ENCODE results near the gene PYGO1. TPM values are rescaled to one million over a fixed set of nuclear protein-coding genes. Genes with fewer than 3 reads are reported as not detected.
A peak's percentile ranks its signal among the peaks of the same experiment; 100 is the strongest.

PYGO1 gene
- total RNA-seq, 2 donors from 2014 or later, result 2.0 to 2.5 TPM

DNA sequence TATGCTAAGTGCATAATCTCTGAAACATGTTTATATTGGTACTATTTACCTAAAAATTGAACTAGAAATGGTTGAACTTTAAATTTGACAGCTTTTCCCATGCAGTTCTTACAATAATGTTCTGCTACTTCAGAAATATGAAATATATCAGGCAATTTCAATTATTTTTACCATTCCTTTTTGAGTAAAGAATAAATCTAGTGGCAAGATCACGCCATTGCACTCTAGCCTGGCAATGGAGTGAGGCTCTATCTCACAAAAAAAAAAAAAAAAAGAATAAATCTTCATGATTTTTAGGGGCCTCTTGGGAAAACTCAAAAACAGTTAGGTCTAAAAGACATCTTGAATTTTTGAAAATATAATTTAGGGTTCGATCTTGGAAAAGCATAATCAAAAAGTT lies 69.5 kb downstream of the PYGO1 start:
- 81% methylated on average over 2 of the region's 2 CpGs; no CpG with 5 or more reads in 1 of the 2 experiments for WGBS, 2 experiments (ENCODE audit: insufficient coverage in 1 of 2, insufficient read length in 1 of 2)
- H3K9ac ChIP-seq (ENCODE audit: extremely low read depth, low read length, poor library complexity, severe bottlenecking), result no peak overlapping the region
- Mint-ChIP-seq H3K36me3 (ENCODE audit: low read depth) (no peaks in the 10 kb centered on the region), H3K4me1 (no peaks in the 10 kb centered on the region), H3K9me3 (peaks cover 3% of the 10 kb centered on the region), H3K27ac (no peak overlapping the region), H3K4me3 (no peak overlapping the region), H3K27me3 (ENCODE audit: insufficient read depth) (peaks cover 14% of the 10 kb centered on the region)
- H3K9me3 ChIP-seq (ENCODE audit: control insufficient read depth, low read length), result no peaks in the 10 kb centered on the region
- no peak overlapping the region for H3K4me3 ChIP-seq (ENCODE audit: low read length)
- H3K27ac ChIP-seq (ENCODE audit: low read depth, low read length), result no peak overlapping the region
- TF ChIP-seq CTCF (conservative IDR thresholded peaks at IDR 0.05), result peak; percentile 69
- DNase-seq, result no peak
- H3K27me3 ChIP-seq (ENCODE audit: control insufficient read depth, insufficient read depth, low read length, poor library complexity, severe bottlenecking), result no peaks in the 10 kb centered on the region
- no peaks in the 10 kb centered on the region for H3K36me3 ChIP-seq (ENCODE audit: control insufficient read depth, insufficient read depth, low read length)
- H3K4me1 ChIP-seq (ENCODE audit: control insufficient read depth, insufficient read depth, low read length), result no peaks in the 10 kb centered on the region

- H3K4me1 Mint-ChIP-seq, result no peaks in the 10 kb centered on the region
- H3K27ac Mint-ChIP-seq, result no peak overlapping the region
- Histone ChIP-seq H3K4me1 (ENCODE audit: control insufficient read depth, insufficient read depth, low read length) (no peaks in the 10 kb centered on the region), H3K4me3 (ENCODE audit: low read length) (no peak overlapping the region), H3K9ac (ENCODE audit: extremely low read depth, low read length, poor library complexity, severe bottlenecking) (no peak overlapping the region), H3K27ac (ENCODE audit: low read depth, low read length) (no peak overlapping the region), H3K9me3 (ENCODE audit: control insufficient read depth, low read length) (no peaks in the 10 kb centered on the region), H3K27me3 (ENCODE audit: control insufficient read depth, insufficient read depth, low read length, poor library complexity, severe bottlenecking) (no peaks in the 10 kb centered on the region), H3K36me3 (ENCODE audit: control insufficient read depth, insufficient read depth, low read length) (no peaks in the 10 kb centered on the region)
- 95 to 100% methylated on average over 2 to 3 of the region's 3 CpGs for WGBS, 2 experiments (ENCODE audit: insufficient coverage in 1 of 2, insufficient read length in 1 of 2)
- DNase-seq, result no peak
- H3K27me3 Mint-ChIP-seq (ENCODE audit: insufficient read depth), result peaks cover 9% of the 10 kb centered on the region
- TF ChIP-seq CTCF (conservative IDR thresholded peaks at IDR 0.05), result no peak
- no peak overlapping the region for H3K4me3 Mint-ChIP-seq
- H3K9me3 Mint-ChIP-seq, result peaks cover 3% of the 10 kb centered on the region
- H3K36me3 Mint-ChIP-seq (ENCODE audit: low read depth), result no peaks in the 10 kb centered on the region
These were observed 70.1 kb downstream of the PYGO1 start for GRCh38 chr15:55518009-55518408.

- peaks cover 3% of the 10 kb centered on the region for H3K9me3 Mint-ChIP-seq
- no peaks in the 10 kb centered on the region for H3K36me3 Mint-ChIP-seq (ENCODE audit: low read depth)
- DNase-seq, result no peak
- H3K4me1 Mint-ChIP-seq, result no peaks in the 10 kb centered on the region
- Histone ChIP-seq H3K27me3 (ENCODE audit: control insufficient read depth, insufficient read depth, low read length, poor library complexity, severe bottlenecking) (no peaks in the 10 kb centered on the region), H3K27ac (ENCODE audit: low read depth, low read length) (no peak overlapping the region), H3K36me3 (ENCODE audit: control insufficient read depth, insufficient read depth, low read length) (no peaks in the 10 kb centered on the region), H3K4me3 (ENCODE audit: low read length) (no peak overlapping the region), H3K9me3 (ENCODE audit: control insufficient read depth, low read length) (no peaks in the 10 kb centered on the region), H3K9ac (ENCODE audit: extremely low read depth, low read length, poor library complexity, severe bottlenecking) (no peak overlapping the region), H3K4me1 (ENCODE audit: control insufficient read depth, insufficient read depth, low read length) (no peaks in the 10 kb centered on the region)
- no peak for TF ChIP-seq CTCF (conservative IDR thresholded peaks at IDR 0.05)
- 95 to 96% methylated on average over 6 to 11 of the region's 12 CpGs for WGBS, 2 experiments (ENCODE audit: insufficient coverage in 1 of 2, insufficient read length in 1 of 2)
- peaks cover 1% of the 10 kb centered on the region for H3K27me3 Mint-ChIP-seq (ENCODE audit: insufficient read depth)
- no peak overlapping the region for H3K27ac Mint-ChIP-seq
- H3K4me3 Mint-ChIP-seq, result no peak overlapping the region
These were observed 72.0 kb downstream of the PYGO1 start for GRCh38 chr15:55515991-55516776.

Measured in endodermal cell (in vitro differentiated cells).